GM12801 (cell line): Measurements from ENCODE around the gene SLC26A8.

Experiments used
- CTCF ChIP-seq: IDR thresholded peaks from one replicate; pipeline ENCODE4 v1.5.1; 2011; ENCODE audit warnings: control low read depth; ENCODE audit not compliant: insufficient read length; ENCODE audit errors: extremely low read depth

Gene SLC26A8

GRCh38 chr6:35972471-35973367 lies 51.7 kb downstream of the SLC26A8 start:
- TF ChIP-seq CTCF: no peak

DNA sequence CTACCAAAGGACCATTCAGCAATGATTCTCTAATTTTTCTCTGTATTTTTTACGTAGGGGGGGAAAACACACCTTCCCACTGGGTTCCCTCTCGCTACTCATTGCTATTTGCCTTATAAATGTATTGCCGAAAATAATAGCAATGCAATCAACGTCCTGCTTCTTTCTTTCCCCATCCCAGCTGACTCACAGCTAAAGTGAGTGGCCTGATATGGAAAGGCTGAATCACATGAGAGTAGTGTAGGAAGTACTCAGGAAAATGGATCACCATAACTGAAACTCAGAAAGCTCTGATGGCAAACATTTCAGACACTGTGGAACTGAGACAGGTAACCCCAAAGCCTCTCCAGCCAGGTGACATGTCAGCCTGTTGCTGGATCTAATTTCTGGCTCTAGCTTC lies 54.3 kb downstream of the SLC26A8 start:
- no peak for TF ChIP-seq CTCF

- no peak for TF ChIP-seq CTCF
These were observed 54.8 kb downstream of the SLC26A8 start for GRCh38 chr6:35969646-35970045.

- TF ChIP-seq CTCF: no peak
These were observed 55.6 kb downstream of the SLC26A8 start for GRCh38 chr6:35968821-35969220.

GRCh38 chr6:35967076-35967774 lies 57.2 kb downstream of the SLC26A8 start:
- no peak for TF ChIP-seq CTCF

DNA sequence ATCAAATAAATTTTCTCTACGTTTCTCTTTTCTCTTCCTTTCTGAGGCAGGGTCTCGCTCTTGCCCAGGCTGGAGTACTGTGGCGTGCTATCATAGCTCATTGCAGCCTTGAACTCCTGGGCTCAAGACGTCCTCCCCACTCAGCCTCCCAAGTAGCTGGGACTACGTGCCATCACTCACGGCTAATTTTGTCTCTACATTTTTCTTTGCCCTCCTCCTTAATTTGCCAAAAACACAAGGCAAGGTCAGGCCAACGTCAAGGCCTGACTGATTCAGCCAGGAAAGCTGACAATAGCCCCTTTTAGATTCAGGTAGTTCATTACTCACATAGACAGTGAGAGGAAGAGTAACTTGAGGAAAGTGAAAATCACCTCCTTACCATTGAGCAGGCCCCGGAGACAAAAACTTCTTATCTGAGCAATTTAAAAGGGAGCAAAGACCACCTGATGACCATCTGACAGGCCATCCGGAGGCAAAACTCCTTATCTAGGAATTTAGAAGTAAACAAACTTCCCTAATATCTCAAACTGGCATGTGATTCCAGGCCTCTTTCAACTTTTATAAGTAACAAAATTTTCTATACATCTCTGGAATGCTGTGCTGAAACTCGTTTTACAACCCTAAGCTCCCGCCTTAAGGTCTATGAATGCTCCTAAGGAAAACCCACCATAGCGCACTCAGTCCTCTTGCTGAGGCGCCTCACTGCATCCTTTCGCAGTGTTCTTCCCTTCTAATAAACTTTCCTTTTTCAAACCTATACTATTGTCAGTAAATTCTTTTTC lies 61.5 kb downstream of the SLC26A8 start:
- no peak for TF ChIP-seq CTCF

GRCh38 chr6:35960187-35960586 lies 64.3 kb downstream of the SLC26A8 start:
- no peak for TF ChIP-seq CTCF
